Measurements from ENCODE around the gene ANHX.

The ANHX gene

DNA sequence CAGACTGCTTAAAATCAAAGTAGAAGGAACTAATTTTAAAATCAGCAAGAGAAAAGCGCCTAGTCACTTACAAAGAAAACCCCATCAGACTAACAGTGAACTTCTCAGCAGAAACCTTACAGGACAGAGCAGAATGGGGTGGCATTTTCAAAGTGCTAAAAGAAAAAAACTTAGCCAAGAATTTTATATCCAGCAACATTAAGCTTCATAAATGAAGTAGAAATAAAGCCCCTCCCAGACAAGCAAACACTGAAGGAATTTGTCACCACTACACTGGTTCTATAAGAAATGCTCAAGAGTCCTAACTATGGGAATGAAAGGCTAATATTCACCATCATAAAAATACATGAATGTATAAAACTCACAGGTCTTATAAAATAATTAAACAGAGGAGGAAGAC, 60.8 kb downstream of the ANHX start:
- TF ChIP-seq CTCF (conservative IDR thresholded peaks at IDR 0.05; ENCODE audit: low read length) (no peak), EZH2phosphoT487 (IDR thresholded peaks at IDR 0.05; ENCODE audit: borderline replicate concordance) (no peak)
- H3F3A ChIP-seq (ENCODE audit: low read depth), result no peaks in the 10 kb centered on the region
- H3K4me1 ChIP-seq (ENCODE audit: insufficient read depth, low read length, poor library complexity, severe bottlenecking), result no peaks in the 10 kb centered on the region
- H3K9ac ChIP-seq (ENCODE audit: low read depth, low read length, poor library complexity, severe bottlenecking), result no peak overlapping the region
- no peak overlapping the region for H3K4me2 ChIP-seq (ENCODE audit: low read depth, low read length, poor library complexity, severe bottlenecking)
- peaks cover 60% of the 10 kb centered on the region for H3K9me3 ChIP-seq (ENCODE audit: insufficient read depth, low read depth, low read length)
- H3K9me2 ChIP-seq (replicated peaks; ENCODE audit: low read depth, low read length), result no peaks in the 10 kb centered on the region
- no peaks in the 10 kb centered on the region for H3K36me3 ChIP-seq (ENCODE audit: insufficient read depth, low read length)
- H3K4me3 ChIP-seq (ENCODE audit: low read length, poor library complexity, severe bottlenecking), result no peak overlapping the region
- no peaks in the 10 kb centered on the region for H4K20me1 ChIP-seq (ENCODE audit: insufficient read depth, low read length, poor library complexity, severe bottlenecking)
- no peaks in the 10 kb centered on the region for H3K27me3 ChIP-seq (ENCODE audit: insufficient read depth, low read length, poor library complexity, severe bottlenecking)
- no peaks in the 10 kb centered on the region for H3K79me2 ChIP-seq (ENCODE audit: insufficient read depth, low read length)
- no peak overlapping the region for H2AFZ ChIP-seq (ENCODE audit: low read length)

DNA sequence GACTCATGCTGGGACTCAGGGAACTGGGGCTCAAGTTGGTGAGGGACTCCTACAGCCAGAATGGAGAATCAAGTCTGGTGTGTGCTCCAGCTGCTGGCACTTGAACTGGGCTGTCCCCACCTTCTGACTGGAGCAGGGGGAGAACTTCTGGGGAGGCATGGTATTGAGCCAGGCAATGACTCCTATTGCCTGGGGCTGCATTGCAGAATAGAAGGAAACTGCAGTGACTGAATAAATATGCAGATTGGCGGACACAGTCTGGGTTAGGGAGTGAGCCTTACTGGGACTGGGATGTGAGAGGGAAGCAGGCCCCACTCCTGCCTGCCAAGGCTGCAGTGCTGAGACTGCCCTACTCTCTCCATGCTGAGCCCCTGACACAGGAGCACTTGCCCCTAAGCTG, 63.2 kb downstream of the ANHX start:
- Histone ChIP-seq H3K27me3 (ENCODE audit: insufficient read depth, low read length, poor library complexity, severe bottlenecking) (no peaks in the 10 kb centered on the region), H3K4me3 (ENCODE audit: low read length, poor library complexity, severe bottlenecking) (no peak overlapping the region), H3K9me2 (replicated peaks; ENCODE audit: low read depth, low read length) (no peaks in the 10 kb centered on the region), H3K9ac (ENCODE audit: low read depth, low read length, poor library complexity, severe bottlenecking) (no peak overlapping the region), H3K9me3 (ENCODE audit: insufficient read depth, low read depth, low read length) (peaks cover 60% of the 10 kb centered on the region), H4K20me1 (ENCODE audit: insufficient read depth, low read length, poor library complexity, severe bottlenecking) (no peaks in the 10 kb centered on the region), H3F3A (ENCODE audit: low read depth) (no peaks in the 10 kb centered on the region), H3K79me2 (ENCODE audit: insufficient read depth, low read length) (no peaks in the 10 kb centered on the region), H3K4me2 (ENCODE audit: low read depth, low read length, poor library complexity, severe bottlenecking) (no peak overlapping the region), H3K4me1 (ENCODE audit: insufficient read depth, low read length, poor library complexity, severe bottlenecking) (no peaks in the 10 kb centered on the region), H2AFZ (ENCODE audit: low read length) (no peak overlapping the region), H3K36me3 (ENCODE audit: insufficient read depth, low read length) (no peaks in the 10 kb centered on the region)
- TF ChIP-seq CTCF (conservative IDR thresholded peaks at IDR 0.05; ENCODE audit: low read length) (no peak), EZH2phosphoT487 (IDR thresholded peaks at IDR 0.05; ENCODE audit: borderline replicate concordance) (no peak)

All from Loucy (cell line).